GM19043 (cell line): Measurements from ENCODE around the gene DRAXIN.

Experiments used
- ATAC-seq: cut with Tn5 transposase; IDR thresholded peaks from one replicate; pipeline ENCODE4 v1.9.1; 2021; ENCODE audit warnings: low read depth; ENCODE audit not compliant: unreplicated experiment

Gene DRAXIN

DNA sequence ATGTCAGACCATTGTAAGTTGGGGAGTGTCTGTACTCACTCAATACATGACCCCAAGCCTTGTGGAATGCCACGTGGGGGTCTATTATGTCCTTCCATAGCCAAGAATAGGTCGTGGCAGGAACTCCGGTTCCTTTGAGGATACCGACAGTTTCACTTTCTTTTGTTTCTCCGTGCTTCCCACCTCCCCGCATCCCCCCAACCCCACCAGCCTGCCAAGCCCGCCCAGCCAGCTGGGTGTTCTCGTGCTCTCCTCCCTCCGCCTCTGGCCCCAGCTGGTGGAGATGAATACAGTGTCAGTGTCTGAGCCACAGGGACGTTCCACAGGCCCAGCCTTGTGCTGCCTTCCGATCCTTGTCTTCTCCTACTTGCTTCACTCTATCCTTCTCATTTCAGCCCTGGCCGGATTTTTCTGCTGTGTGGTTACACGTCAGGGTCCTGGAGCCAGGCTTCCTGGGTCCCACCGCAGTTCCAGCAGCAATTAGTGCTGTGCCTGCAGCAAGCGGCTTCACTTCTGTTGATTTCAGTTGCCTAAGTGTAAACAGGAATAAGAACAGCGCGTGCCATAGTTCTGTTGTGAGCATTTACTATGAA, 40.3 kb downstream of the DRAXIN start:
- no peak for ATAC-seq

DNA sequence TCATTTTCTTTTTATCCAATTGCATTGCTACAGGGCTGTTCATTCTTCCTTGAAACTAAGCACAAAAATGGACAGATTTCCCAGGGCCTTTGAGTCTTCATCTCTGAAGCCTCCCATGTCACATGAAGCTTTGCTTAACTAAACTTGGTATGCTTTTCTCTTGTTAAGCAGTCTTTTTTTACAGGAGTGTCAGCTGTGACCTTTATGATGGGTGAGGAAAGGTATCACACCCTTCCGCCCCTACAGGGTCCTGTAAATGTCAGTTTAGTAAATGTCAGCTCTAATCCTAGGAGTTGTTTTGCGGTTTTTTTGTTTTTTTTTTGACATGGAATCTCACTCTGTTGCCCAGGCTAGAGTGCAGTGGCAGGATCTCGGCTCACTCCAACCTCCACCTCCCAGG, 41.8 kb downstream of the DRAXIN start:
- no peak for ATAC-seq

DNA sequence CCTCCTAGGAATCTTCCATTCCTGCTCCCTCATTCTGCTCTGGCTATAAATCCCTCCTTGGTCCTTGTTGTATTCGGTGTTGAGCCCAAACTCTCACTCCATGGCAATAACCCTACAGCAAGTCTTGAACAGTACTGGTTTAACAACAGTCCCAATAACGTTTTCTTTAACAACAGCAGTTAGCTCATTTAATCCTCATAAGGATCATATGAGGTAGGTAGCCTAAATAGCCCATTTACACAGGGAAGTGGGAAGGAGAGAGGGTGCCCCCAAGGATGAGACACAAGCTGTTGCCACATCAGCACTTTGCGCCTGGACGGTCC, 44.0 kb downstream of the DRAXIN start:
- no peak for ATAC-seq

DNA sequence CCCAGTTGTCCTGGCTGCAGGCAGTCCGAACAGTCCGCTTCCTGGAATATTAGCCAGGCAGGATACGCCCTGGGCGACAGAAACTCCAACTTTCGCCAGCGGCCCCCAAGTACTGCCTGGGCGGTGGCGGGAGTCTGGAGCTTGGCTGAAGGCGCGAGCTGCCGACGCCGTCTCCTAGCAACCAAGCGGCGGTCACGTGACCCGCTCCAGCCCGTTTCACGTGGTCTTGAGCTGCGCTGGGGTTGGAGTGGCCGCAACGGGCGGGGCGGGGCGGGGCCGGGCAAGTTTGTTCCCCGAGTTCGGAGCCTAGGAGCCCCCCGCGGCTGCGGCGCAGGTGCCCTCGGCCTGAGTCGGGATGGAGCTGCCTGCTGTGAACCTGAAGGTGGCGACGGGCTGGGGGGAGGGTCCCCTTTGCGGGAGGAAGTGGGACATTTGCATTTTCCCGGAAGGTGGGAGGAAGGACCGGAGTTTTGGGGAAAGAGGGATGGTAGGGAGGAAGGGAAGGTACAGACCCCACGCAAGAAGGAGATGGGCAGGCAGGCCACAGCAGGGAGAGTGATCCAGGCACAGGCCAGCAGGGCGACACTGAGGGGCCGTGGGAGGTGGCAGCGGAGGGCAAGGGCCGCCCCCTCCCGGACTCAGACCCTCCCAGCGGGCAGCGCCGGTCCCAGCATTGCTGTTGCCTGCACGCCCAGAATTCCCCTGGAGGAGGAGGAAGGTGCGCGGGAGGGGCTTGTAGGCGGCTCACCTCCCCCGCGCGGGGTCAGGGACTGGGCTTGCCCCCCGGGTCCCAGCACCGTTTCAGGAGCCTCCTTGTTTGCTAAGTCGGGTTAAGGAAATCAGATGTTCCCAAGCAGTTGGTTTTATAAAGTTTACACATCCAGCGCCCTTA, 44.6 kb downstream of the DRAXIN start, which contains the start of gene AGTRAP:
AGTRAP (plus strand) TSS at position 283 of the 892 bp plus-strand sequence; CDS start at position 356, 73 bp downstream.
- peak; percentile 42 for ATAC-seq

DNA sequence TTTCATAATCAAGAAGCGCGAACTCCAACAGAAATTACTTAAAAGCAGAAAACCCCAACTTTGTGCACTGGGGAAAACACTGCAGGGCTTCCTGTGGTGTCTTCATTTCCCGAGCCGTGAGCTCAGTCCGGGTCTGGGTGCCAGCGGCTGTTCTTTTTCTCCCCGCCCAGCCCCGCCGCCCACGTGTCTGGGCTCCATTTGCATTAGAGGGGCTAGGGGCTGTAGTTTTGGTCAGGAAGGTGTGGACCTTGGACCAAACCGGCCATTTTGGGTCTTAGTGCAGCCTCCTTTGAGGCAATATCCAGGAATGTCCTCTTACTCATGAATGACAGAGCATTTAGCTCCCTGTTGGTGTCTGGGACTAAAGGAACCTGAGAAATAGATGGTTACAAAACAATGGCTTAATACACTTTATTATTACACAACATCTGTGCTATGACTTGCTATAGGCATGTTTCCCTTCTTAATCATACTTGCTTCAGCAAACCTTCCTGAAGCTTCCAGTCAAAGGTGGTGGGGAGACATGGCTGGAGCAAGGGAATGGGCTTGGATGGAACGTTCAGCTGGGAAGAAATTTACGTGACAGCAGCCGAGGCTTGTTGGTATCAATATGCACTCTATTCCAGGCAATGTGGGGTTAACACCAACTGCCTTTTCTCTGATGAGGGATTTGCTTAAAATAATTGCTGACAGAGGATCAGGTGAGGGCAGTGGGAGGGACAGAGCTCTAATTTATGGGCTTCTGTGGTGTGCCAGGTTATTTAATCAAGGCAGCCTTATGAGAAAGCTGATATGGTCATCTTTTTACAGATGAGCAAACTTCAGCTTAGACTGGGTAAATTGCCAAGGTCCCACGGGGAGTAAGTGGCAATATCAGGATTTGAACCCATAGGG, 45.5 kb downstream of the DRAXIN start:
- ATAC-seq, result no peak

DNA sequence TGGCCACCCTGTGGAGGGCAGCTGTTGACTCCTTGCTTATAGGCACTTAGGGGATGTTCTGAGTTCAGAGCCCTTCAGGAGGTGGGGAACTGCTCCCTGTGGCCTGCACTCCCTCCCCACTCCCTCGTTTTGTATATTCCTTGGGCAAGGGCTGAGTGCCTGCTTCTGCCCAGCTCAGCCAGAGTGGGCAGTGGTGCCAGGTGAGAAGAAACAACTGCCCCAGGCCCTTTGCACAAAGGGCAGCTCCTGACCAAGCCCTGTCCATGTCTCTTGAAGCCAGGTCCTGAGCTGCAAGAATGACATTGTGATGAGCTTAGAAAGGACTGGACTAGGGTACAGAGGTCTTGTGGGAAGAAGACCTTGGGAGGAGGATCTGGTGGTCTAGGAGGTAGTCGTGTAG, 46.6 kb downstream of the DRAXIN start:
- ATAC-seq, result no peak

DNA sequence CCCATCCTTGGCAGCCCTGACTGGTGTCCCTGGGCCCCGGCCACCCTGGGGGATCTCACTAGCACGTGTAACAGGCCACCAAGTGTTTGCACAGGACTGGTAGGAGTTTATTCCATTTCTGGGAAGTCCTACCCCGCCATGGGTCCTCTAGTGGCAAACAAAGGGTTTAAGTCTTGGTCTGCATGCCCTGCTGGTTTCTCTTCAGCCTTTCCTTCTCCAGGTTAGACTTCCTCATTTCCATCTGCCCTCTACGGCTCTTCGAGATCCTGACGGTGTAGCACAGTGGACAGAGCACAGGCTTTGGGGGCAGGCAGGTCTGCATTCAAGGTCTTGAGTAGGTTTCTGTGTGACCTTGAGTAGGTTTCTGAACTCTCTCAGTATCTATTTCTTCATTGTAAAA, 47.3 kb downstream of the DRAXIN start:
- ATAC-seq, result no peak

DNA sequence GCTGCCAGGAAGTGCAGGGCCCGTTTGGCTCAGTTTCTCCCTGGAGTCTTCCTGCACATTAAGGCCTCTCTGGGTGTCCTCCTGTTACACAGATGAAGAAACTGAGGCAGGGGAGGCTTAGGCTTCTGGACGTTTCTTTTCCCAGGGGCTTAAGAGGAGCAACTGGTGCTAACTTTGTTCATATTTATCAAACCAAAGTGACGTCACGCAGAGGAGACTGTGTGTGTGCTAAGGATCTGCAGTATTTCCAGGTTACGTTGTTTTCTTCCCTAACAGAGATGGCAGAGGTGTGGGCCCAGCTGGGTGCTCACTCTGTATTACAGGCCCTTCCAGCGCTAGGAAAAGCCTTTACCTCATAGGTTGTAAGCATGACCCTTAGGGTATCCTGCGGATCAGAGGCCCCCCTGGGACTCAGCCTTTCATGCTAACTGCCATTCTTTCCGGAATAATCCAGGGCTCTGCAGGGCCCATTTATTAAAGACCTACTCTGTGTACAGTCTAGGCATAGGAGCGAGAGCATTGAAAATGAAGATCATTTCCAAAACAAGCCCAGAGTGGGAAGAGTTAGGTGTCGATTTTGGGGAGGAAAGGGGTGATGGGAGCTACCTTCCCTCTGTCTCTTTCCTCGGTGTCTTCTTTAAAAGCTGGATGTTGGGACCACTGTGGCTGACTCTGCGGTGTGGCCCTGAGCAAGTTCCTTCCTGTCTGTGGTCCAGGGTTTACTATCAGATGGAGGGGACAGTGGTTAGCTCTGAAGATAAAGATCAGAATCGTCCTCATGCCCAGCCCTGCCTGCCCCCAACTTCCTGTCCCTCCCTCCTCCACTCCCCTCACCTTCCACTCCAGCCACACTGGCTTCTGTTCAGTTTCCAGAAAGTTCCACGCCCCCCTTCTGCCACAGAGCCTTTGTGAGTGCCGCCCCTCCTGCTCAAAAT, 49.0 kb downstream of the DRAXIN start:
- no peak for ATAC-seq

DNA sequence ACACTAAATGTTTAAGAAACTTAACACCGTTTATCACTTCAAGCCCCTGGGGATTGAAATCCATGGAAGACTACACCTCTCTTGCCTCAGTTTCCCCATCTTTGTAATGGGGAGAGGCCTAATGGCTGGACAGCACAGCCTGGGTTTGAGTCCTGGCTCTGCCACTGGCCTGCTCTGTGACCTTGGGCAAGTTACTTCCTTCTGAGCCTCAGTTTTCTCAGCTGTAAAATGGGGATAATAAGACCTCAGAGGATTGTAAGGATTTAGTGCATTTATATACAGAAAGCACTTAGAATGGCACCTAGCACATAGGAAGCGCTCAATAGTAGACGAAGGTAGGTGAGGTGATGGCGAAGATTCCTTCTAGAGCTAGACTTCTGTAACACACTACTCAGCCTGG, 50.0 kb downstream of the DRAXIN start:
- ATAC-seq, result no peak

DNA sequence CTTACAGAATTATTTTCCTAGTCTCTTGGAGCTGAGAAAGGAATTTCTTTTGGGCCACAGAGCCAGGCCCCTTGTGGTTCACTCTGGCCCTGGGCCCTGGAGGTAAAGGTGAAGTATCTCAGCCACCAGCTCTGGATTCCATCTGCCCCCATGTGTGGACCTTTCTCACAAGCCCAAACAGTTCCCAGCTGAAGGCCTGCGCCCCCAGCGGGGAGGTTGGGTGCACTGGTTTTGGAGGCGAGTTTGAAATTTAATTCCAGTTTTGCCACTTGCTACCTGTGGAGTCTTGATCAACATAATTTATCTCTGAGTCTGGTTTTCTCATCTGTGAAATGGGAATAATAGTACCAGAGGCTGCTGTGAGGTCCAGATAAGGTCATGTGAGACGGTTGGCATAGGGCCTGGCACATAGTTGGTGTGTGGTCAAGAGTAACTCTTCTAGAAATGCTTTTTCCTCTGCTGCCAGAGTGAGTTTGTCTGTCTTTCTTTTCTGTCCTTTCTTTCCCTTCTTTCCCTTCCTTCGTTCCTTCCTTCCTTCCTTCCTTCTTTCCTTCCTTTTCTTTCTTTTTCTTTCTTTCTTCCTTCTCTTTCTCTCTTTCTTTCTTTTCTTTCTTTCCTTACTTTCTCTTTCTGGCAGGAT, 50.5 kb downstream of the DRAXIN start:
- no peak for ATAC-seq

DNA sequence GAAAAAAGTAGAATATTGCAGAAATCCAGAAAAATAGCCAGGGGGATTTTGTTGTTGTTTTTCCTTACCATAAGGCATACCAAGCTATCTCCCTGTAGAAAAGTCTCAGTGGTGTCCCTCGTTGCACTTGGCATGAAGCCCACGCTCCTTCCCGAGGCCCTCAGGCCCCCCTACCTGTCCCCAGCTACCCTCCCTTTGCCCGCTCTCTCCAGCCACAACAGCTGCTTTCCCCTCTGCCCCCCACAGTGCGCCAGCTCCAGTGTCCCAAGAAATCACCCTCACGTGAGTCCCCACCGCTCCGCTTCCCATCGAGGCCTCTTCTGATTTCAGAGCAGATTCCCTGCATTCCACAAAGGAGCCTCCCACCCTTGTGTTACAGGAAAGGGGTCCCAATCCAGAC, 52.8 kb downstream of the DRAXIN start:
- no peak for ATAC-seq

DNA sequence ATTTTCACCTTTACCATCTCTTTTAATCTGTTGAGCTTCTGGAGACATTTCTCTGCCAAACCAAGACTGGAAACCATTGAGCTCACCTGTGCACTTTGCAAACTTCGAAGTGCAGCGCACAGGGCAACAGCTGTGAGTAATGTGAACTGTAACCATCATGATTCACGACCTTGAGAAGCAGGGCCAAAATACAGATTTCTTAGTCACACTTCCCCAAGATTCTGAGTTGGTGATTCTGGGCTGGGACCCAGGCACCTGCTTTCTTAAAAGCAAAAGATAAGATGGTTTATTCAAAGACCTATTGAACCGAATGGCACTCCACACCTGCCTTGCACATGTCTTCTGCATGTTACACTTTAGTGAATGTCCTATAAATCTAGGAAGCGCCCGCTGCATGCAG, 54.6 kb downstream of the DRAXIN start:
- no peak for ATAC-seq

DNA sequence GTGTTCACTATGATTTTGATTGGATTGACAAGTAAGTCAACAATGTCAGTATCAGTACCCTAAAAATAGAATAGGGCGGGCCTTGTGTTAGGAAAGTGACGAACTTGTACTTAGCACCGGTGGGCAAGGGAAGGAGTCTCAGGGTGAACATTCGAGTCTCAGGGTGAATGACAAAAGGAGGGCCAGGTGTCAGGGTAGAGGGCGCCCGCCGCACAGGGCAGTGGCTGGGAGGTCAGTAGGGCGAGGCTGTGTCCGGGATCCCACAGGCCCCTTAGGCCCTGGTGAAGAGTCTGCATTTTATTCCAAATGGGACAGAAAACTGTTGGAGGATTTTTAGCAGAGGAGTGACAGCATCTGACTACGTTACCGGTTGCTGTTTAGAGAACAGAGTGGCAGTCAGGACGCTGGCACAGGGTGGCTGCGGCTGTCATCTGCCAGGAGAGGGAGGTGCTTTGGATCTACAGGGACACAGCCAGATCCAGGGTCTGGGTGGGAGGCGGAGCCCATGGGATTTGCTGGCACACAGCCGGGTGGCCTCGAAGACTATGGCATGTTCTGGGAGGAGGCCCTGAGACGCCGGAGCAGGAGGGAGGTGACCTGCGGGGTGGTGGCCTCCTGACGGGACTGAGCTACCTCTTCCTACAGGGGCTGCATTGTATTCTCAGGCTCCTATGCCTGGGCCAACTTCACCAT, 55.4 kb downstream of the DRAXIN start:
- ATAC-seq, result no peak

DNA sequence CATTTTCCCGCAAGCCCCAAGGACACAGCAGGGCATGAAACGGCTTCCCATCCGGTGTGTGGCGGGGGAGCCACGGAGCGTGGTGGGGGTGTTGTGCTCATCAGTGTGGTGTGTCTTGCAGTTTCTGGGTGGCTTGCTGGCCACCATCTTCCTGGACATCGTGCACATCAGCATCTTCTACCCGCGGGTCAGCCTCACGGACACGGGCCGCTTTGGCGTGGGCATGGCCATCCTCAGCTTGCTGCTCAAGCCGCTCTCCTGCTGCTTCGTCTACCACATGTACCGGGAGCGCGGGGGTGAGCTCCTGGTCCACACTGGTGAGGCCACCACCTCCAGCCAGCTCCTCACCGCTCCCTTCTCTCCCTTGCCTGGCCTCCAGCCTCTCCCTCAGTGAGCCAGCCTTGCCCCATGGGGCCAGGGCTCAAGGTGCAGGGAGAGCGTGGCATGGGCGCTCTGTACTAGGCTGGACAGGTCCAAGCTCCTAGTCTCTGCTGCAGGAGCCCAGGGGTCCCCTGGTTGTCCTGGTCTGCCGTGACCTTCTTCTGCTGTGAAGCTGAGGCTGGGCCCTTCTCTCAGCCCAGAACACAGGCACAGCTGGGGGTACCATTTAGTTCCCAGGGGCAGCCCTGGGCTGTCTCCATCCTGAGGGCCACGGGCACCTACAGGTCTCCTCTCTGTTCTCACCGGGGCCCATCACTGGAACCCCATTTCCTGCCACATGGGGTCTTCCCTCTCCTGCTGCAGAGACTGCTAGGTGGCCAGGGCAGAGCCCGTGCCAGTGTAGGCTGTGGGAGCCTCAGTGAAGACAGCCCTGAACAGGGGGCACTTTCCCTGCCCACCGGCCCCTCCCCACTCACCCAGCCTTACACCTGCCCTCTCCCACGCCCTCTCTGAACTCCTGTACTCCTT, 57.0 kb downstream of the DRAXIN start:
- no peak for ATAC-seq

DNA sequence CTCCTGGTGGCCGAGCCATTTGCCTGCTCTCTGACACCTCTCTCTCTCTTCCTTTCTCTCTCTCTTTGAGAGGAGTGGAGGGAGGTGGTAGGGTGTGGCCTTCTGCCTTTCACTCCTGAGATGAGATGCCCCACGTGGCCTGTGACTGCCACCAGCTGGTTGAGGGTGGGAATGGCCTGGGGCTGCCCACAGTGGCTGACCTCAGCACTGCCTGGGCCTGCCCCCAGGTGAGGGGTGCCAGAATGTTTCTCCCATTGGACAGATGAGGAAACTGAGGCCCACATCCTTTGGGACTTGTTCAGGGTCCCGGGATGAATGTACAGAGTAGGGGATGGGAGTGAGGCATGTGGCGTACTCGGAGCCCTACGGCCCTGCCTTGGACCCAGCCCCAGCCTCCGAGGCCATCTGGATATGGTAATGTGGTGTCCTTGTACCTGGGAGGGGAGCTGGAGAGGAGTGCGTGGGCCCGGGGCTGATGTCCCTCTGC, 57.7 kb downstream of the DRAXIN start:
- ATAC-seq, result no peak

DNA sequence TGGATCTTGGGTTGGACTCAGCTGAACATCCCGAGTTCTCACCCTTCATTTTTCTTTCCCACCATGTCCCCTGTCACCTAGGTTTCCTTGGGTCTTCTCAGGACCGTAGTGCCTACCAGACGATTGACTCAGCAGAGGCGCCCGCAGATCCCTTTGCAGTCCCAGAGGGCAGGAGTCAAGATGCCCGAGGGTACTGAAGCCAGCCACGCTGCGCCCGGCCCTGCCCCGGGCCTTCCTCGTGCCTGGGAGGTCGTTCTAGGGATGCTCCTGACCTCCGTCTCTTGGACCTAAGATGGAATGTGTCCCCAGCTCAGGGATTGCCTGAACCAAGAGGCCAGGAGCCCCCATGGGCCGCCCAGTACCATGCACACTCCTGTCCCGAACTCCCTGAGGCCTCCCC, 58.5 kb downstream of the DRAXIN start:
- ATAC-seq, result no peak

DNA sequence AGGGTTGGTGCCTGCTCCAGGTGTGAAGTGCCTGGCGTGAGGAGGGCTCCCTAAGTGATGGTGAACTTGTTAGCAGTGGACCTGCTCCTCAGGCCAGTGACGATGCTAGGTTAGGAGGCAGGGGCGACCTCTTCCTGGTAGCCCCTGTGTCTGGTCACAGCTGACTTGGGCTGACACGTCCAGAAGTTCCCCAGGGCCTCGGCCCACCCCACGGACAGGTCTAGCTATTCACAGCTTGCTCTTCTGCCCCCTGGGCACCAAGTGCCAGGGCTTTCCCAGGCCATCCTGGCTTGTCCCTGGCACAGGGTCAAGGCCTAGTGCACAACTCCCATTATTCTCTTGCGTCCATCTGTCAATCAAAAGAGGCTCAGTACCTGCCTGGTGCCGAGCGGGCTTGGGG, 59.6 kb downstream of the DRAXIN start:
- ATAC-seq, result no peak
